HG02678 (cell line): ENCODE data around the gene TP53BP1.
A peak's percentile ranks its signal among the peaks of the same experiment; 100 is the strongest.

Source experiments
- ATAC-seq: cut with Tn5 transposase; IDR thresholded peaks from one replicate; pipeline ENCODE4 v1.9.1; 2021; ENCODE audit warnings: mild to moderate bottlenecking, moderate library complexity; ENCODE audit not compliant: unreplicated experiment

Gene TP53BP1

DNA sequence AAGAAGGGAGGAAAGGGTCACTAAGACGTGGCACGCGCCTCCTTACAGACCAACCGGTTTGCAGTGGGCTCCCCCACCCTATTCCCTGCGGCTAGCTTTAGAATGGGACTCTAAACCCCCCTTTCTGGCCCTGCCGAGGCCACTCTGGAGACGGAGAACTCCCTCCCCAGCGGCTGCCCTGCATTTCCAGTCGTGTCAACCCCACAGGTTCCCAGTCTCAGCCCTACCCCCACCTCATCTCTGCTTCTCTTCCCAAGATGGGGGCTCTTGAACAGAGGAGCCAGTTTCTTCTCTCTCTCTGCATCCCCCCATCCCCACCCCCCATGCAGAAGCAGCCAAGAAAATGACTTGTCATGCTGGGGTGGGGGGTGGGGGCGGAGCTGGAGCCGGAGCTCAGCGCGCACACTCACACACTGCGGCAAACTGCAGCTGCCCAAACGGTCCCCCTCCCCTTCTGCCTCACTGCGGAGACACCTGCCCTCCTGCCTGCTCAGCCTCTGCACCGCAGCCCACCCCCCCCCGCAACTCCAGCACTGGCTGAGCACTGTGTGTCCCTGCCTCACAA is 25.3 kb upstream of the TP53BP1 start:
- ATAC-seq = no peak

DNA sequence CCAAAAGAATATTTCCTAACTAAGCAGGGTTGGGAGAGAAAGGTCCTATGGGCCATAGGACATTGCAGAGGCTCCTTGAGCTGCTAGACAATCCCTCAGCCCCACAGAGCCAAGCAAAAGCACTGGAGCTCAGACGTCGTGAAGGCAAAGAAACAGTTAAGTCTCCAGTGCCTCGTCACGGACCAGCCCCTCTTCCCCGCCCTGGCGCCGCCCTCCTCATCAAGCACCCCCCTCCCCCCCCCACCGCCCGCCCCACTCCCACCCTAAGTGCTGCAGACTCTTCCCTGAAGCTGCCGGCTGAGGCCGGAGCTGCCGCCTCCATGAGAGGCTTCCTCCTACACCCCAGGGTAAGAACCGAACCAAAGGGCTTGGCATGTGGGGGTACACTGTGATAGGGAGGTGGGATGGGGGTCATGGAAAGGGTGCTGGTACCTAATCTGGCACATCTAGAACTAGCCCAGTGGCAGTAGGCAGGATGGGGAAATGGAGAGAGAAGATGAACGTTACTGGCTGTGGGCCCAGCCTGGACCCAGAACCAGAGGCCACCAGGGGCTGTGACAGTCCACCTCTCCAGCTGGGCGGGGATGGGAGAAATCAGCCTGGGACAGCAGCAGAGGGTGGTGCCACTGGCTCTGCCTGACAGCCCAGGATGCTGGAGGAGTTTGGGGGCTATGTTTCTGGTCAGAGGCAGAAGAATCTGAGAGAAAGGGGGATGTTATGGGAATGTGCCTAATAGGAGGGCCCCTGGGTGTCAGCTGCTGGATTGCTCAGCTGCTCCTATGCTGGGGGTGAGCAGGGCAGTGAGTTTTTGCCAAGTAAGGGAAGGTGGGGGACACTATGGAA is 24.6 kb upstream of the TP53BP1 start, which contains the start of gene MAP1A:
Gene MAP1A, plus strand, starts transcription at position 255 of the 843 bp plus-strand sequence. CDS start 3,866 bp downstream, outside the sequence.
- ATAC-seq = no peak

GRCh38 chr15:43516801-43517353 is 23.9 kb upstream of the TP53BP1 start:
- no peak for ATAC-seq

- no peak for ATAC-seq
Measured at GRCh38 chr15:43516185-43516584, 23.2 kb upstream of the TP53BP1 start.

DNA sequence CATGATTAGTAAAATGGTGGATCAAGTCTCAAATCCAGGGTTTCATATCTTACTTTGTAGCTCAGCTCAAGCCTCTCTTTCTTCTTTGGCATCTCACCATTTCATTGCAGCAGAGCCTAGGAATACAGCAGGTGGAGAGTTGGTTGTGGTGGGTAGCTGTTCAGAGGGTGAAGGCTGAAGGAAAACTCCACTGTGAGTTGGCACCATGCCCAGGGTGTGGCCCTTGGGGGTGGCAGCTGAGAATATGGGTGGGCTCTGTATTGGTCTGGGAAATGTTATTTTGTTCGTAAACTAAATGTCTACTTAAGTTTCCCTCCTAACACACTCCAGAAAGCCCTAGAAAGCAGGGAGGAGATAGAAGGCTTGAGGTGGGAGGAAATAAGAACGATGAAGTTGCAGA is 22.8 kb upstream of the TP53BP1 start:
- no peak for ATAC-seq

- ATAC-seq = no peak
Measured at GRCh38 chr15:43514241-43515057, 21.5 kb upstream of the TP53BP1 start.

- no peak for ATAC-seq
Measured at GRCh38 chr15:43513550-43513949, 20.6 kb upstream of the TP53BP1 start.

GRCh38 chr15:43511012-43511885 is 18.3 kb upstream of the TP53BP1 start:
- ATAC-seq = no peak

- ATAC-seq = peak; percentile 97
Measured at GRCh38 chr15:43510200-43511011, 17.4 kb upstream of the TP53BP1 start.

DNA sequence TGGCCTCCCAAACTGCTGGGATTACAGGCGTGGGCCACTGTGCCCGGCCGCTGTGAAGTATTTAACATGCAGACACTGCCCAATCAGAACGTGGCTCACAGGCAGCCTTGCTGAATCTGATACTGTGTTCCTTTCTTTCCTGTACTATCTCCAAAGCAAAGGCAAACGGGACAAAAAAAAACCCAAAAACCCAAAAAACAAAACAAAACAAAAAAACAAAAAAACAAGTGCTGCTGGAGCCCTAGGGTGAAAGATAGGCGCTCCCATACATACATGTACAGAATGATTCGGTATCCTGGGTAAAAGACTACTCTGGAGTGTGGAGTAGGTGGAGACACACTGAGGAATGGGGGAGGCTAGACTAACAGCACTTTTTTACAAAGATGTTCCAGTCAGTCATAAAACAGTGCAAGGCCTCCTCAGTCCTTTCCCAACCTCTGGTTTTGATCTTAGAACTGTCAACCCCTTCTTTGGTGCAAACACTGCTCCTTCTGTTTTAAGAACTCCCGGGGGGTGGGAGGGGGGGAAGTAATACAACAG is 16.8 kb upstream of the TP53BP1 start:
- ATAC-seq = no peak

DNA sequence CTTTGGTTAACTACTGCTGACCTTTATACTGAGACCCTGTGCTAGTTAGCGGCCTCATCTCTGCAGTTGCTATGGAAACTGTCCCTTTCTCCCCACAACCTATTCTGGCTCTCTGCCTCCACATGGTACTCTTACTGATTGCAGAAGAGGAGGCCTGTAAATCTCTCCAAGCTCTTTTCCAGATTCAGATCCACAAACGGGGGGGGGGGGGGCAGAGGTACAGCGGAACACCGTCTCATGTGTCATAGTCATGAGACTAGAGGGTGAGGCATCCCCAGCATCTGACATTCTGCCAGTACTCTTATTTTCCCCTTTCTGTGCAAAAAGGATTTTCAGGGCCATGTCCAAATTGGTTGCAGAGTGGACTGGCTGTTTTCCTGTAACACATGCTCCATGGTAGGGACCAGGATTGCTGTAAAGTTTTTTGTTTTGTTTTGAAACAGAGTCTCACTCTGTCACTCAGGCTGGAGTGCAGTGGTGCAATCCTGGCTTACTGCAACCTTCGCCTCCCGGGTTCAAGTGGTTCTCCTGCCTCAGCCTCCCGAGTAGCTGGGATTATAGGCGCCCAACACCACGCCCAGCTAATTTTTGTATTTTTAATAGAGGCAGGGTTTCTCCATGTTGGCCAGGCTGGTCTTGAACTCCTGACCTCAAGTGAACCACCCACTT is 16.2 kb upstream of the TP53BP1 start:
- no peak for ATAC-seq

DNA sequence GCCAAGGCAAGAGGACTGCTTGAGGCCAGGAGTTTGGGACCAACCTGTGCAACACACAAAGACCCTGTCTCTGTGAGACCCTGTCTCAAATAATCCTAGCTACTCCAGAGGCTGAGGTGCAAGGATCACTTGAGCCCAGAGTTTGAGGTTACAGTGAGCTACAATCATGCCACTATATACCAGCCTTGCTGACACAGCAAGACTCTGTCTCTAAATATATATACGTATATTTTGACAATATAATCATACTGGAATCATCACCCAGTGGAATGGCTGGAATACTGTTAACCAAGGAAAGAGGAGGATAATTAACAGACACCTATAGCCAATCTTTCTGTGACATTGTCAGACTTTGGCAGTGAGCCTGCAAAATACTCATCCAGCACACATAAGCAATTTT is 15.5 kb upstream of the TP53BP1 start:
- ATAC-seq = no peak

- no peak for ATAC-seq
Measured at GRCh38 chr15:43505738-43506137, 12.8 kb upstream of the TP53BP1 start.

- ATAC-seq = no peak
Measured at GRCh38 chr15:43499635-43500034, 6.7 kb upstream of the TP53BP1 start.

- ATAC-seq = no peak
Measured at GRCh38 chr15:43498990-43499389, 6.0 kb upstream of the TP53BP1 start.

- ATAC-seq = no peak
Measured at GRCh38 chr15:43493703-43494472, 932 bp upstream of the TP53BP1 start.

- ATAC-seq = no peak
Measured at GRCh38 chr15:43492266-43492665, 690 bp downstream of the TP53BP1 start.

DNA sequence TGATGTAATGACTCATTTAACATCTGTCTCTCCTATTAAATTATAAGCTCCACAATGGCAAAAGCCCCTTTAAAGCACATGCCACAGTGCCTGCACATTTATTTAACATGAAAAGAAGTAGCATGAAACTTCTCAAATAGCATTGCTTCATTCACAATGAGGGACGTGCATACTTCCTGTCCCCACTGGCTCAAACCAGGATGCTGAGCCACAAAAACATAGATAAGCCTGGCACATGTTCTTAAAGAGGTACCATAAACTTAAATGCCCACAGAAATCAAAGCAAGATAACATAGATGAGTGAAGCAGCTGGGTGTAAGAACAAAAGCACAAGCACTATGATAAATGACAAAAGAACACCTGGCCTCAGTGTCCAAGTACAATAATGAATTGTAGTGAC is 3.8 kb downstream of the TP53BP1 start:
- ATAC-seq = no peak
